HepG2 (cell line): ENCODE data around the gene USP14. TPM values are rescaled to one million over a fixed set of nuclear protein-coding genes. Genes with fewer than 3 reads are reported as not detected.

Experiments
- ASH2L ChIP-seq: fragments of 300-600, 200-600 bp; sonication (generic); IDR thresholded peaks from 2 replicates; pipeline ENCODE4 v1.7.0; 2017; ENCODE audit warnings: low read depth, mild to moderate bottlenecking, moderate library complexity, mixed read lengths, low read length; ENCODE audit not compliant: insufficient read length
- CAMTA2 ChIP-seq: sonication (generic); formaldehyde crosslinking; IDR thresholded peaks from 2 replicates; pipeline ENCODE4 v1.4.0; 2020; ENCODE audit warnings: mild to moderate bottlenecking, missing genetic modification reagents, borderline replicate concordance
- ETV6 ChIP-seq: sonication (generic); formaldehyde crosslinking; conservative IDR thresholded peaks from 2 replicates; pipeline ENCODE4 v1.4.0; 2020; ENCODE audit warnings: missing genetic modification reagents
- MIXL1 ChIP-seq: IDR thresholded peaks from 2 replicates; pipeline ENCODE4 v1.6.1; 2016
- NCOA2 ChIP-seq: sonication (generic); formaldehyde crosslinking; IDR thresholded peaks from 2 replicates; pipeline ENCODE4 v1.8.0; 2022; ENCODE audit warnings: inconsistent platforms
- PATZ1 ChIP-seq: sonication (generic); formaldehyde crosslinking; IDR thresholded peaks from 2 replicates; pipeline ENCODE4 v1.4.0; 2020; ENCODE audit warnings: missing genetic modification reagents
- SIN3A ChIP-seq: IDR thresholded peaks from 2 replicates; pipeline ENCODE4 v1.6.1; 2011; ENCODE audit warnings: low read depth, mild to moderate bottlenecking, control low read depth, low read length, borderline replicate concordance
- SKI ChIP-seq: fragments of 450-650 bp; IDR thresholded peaks from one replicate; pipeline ENCODE4 v1.6.1; 2018; ENCODE audit warnings: mild to moderate bottlenecking; ENCODE audit not compliant: partially characterized antibody
- ZC3H4 ChIP-seq: sonication (generic); formaldehyde crosslinking; IDR thresholded peaks from 2 replicates; pipeline ENCODE4 v1.4.0; 2020; ENCODE audit warnings: missing genetic modification reagents, borderline replicate concordance
- ZFP36L1 ChIP-seq: sonication (generic); formaldehyde crosslinking; IDR thresholded peaks from 2 replicates; pipeline ENCODE4 v1.8.0; 2022; ENCODE audit warnings: mild to moderate bottlenecking, missing genetic modification reagents, moderate library complexity
- ZIK1 ChIP-seq: sonication (generic); formaldehyde crosslinking; IDR thresholded peaks from 2 replicates; pipeline ENCODE4 v1.5.0; 2020; ENCODE audit warnings: mild to moderate bottlenecking, low read depth, missing genetic modification reagents, borderline replicate concordance
- ZNF225 ChIP-seq: sonication (generic); formaldehyde crosslinking; IDR thresholded peaks from 2 replicates; pipeline ENCODE4 v1.4.0; 2020; ENCODE audit warnings: mild to moderate bottlenecking, missing genetic modification reagents
- ZNF33A ChIP-seq: sonication (generic); formaldehyde crosslinking; IDR thresholded peaks from 2 replicates; pipeline ENCODE4 v1.5.1; 2020; ENCODE audit warnings: missing genetic modification reagents, mild to moderate bottlenecking, moderate library complexity, borderline replicate concordance
- ZNF549 ChIP-seq: sonication (generic); formaldehyde crosslinking; IDR thresholded peaks from 2 replicates; pipeline ENCODE4 v1.5.0; 2020; ENCODE audit warnings: missing genetic modification reagents
- ZNF577 ChIP-seq: sonication (generic); formaldehyde crosslinking; IDR thresholded peaks from 2 replicates; pipeline ENCODE4 v1.4.0; 2020; ENCODE audit warnings: mild to moderate bottlenecking, low read depth, missing genetic modification reagents, borderline replicate concordance
- ZNF660 ChIP-seq: sonication (generic); formaldehyde crosslinking; IDR thresholded peaks from 2 replicates; pipeline ENCODE4 v1.5.1; 2020; ENCODE audit warnings: mild to moderate bottlenecking, low read depth, missing genetic modification reagents, borderline replicate concordance
- ZNF691 ChIP-seq: sonication (generic); formaldehyde crosslinking; IDR thresholded peaks from 2 replicates; pipeline ENCODE4 v1.4.0; 2020; ENCODE audit warnings: missing genetic modification reagents, low read depth, mild to moderate bottlenecking, borderline replicate concordance
- ZSCAN21 ChIP-seq: sonication (generic); formaldehyde crosslinking; IDR thresholded peaks from 2 replicates; pipeline ENCODE4 v1.8.0; 2022; ENCODE audit warnings: mild to moderate bottlenecking, missing genetic modification reagents, moderate library complexity, borderline replicate concordance
- ZSCAN22 ChIP-seq: sonication (generic); formaldehyde crosslinking; IDR thresholded peaks from 2 replicates; pipeline ENCODE4 v1.4.0; 2020; ENCODE audit warnings: mild to moderate bottlenecking, missing genetic modification reagents
- polyA plus RNA-seq, 8 experiments: library from polyadenylated mRNA; depleted of rRNA in 3 of 8; stranded (reverse) in 7 of 8; unstranded in 1 of 8; fragments of >200 nt; fragmentation: Illumina TruSeq in 4 of 8; extraction: Trizol in 4 of 8; gene quantifications; 2 replicates each; pipeline versions ENCODE4 v1.2.1 to v1.2.3, GENCODE V29; 2011 to 2016; ENCODE audit warnings: low read depth in 4 of 8, missing spikeins in 1 of 8, mixed read lengths in 1 of 8; ENCODE audit not compliant: insufficient read depth in 1 of 8
- total RNA-seq, 5 experiments: library from RNA; depleted of rRNA; stranded (reverse); fragments of >200 nt; fragmentation: Illumina TruSeq; extraction: Trizol; gene quantifications; 2 replicates each; pipeline ENCODE4 v1.2.3, GENCODE V29; 2016; ENCODE audit warnings: low read depth in 1 of 5
- TF ChIP-seq, protein P1 (sequence below): sonication (generic); formaldehyde crosslinking; conservative IDR thresholded peaks from 2 replicates; pipeline ENCODE4 v1.5.0; 2020; ENCODE audit warnings: missing genetic modification reagents
- TF ChIP-seq, protein P2 (sequence below): sonication (generic); formaldehyde crosslinking; IDR thresholded peaks from 2 replicates; pipeline ENCODE4 v1.5.0; 2020; ENCODE audit warnings: mild to moderate bottlenecking, missing genetic modification reagents

The USP14 gene
- total and polyA plus RNA-seq, 2 of the 13 experiments (the other 11 are each of a cell fraction or from before 2014, with no cell fraction given) = 14.7 to 16.6 TPM

- TF ChIP-seq ASH2L (peak; percentile 98), SKI (peak; percentile 75), ZFP36L1 (CRISPR knock-in tag) (peak; percentile 93), ZNF691 (CRISPR knock-in tag) (peak; percentile 73), NCOA2 (CRISPR knock-in tag) (peak; percentile 73), ZNF577 (CRISPR knock-in tag) (no peak), ZIK1 (CRISPR knock-in tag) (peak; percentile 99), ZNF225 (CRISPR knock-in tag) (peak; percentile 82; the same call in 1 of the 2 replicates), SIN3A (peak; percentile 59; the same call in 1 of the 2 replicates), ZSCAN22 (CRISPR knock-in tag) (peak; percentile 42), ZSCAN21 (CRISPR knock-in tag) (peak; percentile 95), MIXL1 (peak; percentile 60; the same call in 1 of the 2 replicates), ETV6 (CRISPR knock-in tag) (peak; percentile 64; the same call in 1 of the 2 replicates), PATZ1 (CRISPR knock-in tag) (0 out of 2 replicates have a peak, but pooled peaks have one; percentile 11), ZNF33A (no peak), ZNF549 (no peak), ZC3H4 (CRISPR knock-in tag) (no peak; the same call in 1 of the 2 replicates), ZNF660 (CRISPR knock-in tag) (0 out of 2 replicates have a peak, but pooled peaks have one; percentile 78), CAMTA2 (CRISPR knock-in tag) (peak; percentile 89; the same call in 1 of the 2 replicates)
- TF ChIP-seq, protein P1, sequence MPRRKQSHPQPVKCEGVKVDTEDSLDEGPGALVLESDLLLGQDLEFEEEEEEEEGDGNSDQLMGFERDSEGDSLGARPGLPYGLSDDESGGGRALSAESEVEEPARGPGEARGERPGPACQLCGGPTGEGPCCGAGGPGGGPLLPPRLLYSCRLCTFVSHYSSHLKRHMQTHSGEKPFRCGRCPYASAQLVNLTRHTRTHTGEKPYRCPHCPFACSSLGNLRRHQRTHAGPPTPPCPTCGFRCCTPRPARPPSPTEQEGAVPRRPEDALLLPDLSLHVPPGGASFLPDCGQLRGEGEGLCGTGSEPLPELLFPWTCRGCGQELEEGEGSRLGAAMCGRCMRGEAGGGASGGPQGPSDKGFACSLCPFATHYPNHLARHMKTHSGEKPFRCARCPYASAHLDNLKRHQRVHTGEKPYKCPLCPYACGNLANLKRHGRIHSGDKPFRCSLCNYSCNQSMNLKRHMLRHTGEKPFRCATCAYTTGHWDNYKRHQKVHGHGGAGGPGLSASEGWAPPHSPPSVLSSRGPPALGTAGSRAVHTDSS (CRISPR knock-in tag) = no peak
- TF ChIP-seq, protein P2, sequence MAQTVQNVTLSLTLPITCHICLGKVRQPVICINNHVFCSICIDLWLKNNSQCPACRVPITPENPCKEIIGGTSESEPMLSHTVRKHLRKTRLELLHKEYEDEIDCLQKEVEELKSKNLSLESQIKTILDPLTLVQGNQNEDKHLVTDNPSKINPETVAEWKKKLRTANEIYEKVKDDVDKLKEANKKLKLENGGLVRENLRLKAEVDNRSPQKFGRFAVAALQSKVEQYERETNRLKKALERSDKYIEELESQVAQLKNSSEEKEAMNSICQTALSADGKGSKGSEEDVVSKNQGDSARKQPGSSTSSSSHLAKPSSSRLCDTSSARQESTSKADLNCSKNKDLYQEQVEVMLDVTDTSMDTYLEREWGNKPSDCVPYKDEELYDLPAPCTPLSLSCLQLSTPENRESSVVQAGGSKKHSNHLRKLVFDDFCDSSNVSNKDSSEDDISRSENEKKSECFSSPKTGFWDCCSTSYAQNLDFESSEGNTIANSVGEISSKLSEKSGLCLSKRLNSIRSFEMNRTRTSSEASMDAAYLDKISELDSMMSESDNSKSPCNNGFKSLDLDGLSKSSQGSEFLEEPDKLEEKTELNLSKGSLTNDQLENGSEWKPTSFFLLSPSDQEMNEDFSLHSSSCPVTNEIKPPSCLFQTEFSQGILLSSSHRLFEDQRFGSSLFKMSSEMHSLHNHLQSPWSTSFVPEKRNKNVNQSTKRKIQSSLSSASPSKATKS (CRISPR knock-in tag) = 0 out of 2 replicates have a peak, but pooled peaks have one; percentile 53
Observed at GRCh38 chr18:158128-159036, at the start of gene USP14 (continued).
